Measurements from ENCODE around the gene MPPED1.

- no peak for TF ChIP-seq CTCF (IDR thresholded peaks at IDR 0.05)
- no peak for TF ChIP-seq EP300 (IDR thresholded peaks at IDR 0.05)
Observed at GRCh38 chr22:43506487-43506886, 94.7 kb downstream of the MPPED1 start.
